ENCODE measurements around the gene LRPPRC. TPM values are rescaled to one million over a fixed set of nuclear protein-coding genes. Genes with fewer than 3 reads are reported as not detected.

Gene LRPPRC
- total and polyA plus RNA-seq, 2 donors from 2014 or later: 66.2 to 71.3 TPM

DNA sequence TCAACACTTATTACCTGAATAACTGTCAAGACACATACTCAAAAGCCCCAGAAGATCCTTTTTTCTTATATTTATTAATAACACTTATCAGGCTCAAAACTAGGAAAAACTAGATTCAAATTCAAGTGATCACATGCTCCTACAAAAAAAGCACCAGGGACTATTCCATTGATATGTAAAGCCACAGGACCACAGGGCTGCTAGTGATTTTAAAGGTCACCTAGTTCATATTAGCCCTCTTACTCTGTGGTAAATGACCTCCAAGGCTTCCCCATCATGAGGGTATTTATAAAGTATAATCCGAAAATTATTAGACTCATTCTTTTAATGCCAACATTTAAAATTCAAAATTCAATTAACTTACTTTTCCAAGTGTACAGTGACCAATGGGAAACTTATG is 52.5 kb downstream of the LRPPRC start:
- H3K36me3 ChIP-seq (ENCODE audit: control insufficient read depth in 2 of 3, insufficient read depth in 3 of 3, low read length in 3 of 3): peaks cover 0 to 35% (median 20%) of the 10 kb centered on the region in 3 donors
- H3K9me3 ChIP-seq (ENCODE audit: control insufficient read depth in 2 of 3, insufficient read depth in 1 of 3, low read length in 3 of 3): no peaks in the 10 kb centered on the region
- H3K9ac ChIP-seq (ENCODE audit: low read length in 3 of 3): no peak overlapping the region
- no peak overlapping the region for H3K4me3 ChIP-seq (ENCODE audit: low read length in 3 of 3)
- H3K27ac ChIP-seq (ENCODE audit: low read depth in 2 of 2, low read length in 2 of 2): no peak overlapping the region
- no peak for TF ChIP-seq CTCF (IDR thresholded peaks at IDR 0.05; ENCODE audit: borderline replicate concordance, extremely low read depth, insufficient read depth)
- intact Hi-C loops (cut with DNase I): no loop called here
- FAIRE-seq: no peak
- H3K4me1 ChIP-seq (ENCODE audit: control insufficient read depth in 2 of 3, insufficient read depth in 2 of 3, low read depth in 1 of 3, low read length in 3 of 3): no peaks in the 10 kb centered on the region
- H3K27me3 ChIP-seq (ENCODE audit: control insufficient read depth, insufficient read depth, low read length): no peaks in the 10 kb centered on the region
- no peak for DNase-seq

DNA sequence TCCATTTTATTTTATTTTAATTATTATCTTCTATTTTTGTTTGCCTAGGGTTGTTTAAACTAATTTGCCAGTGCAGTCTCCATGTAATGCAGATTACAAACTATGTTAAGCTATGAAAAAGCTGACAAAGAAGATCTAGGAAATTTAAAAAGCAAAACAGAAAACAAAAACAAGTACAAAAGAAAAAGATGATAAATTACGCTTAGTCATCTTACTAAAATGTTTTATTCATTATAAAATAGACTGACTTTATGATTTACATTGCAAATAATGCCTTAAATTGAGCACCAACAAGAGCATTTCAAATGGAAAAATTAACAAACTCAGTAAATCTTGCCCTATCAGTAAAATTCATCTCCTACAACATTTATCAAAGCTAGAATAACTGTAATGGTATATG is 52.9 kb downstream of the LRPPRC start:
- no peak overlapping the region for H3K4me3 ChIP-seq (ENCODE audit: low read length in 3 of 3)
- TF ChIP-seq CTCF (IDR thresholded peaks at IDR 0.05; ENCODE audit: borderline replicate concordance, extremely low read depth, insufficient read depth): no peak
- DNase-seq: no peak
- intact Hi-C loops (cut with DNase I): no loop called here
- peaks cover 0 to 31% (median 18%) of the 10 kb centered on the region in 3 donors for H3K36me3 ChIP-seq (ENCODE audit: control insufficient read depth in 2 of 3, insufficient read depth in 3 of 3, low read length in 3 of 3)
- H3K27ac ChIP-seq (ENCODE audit: low read depth in 2 of 2, low read length in 2 of 2): no peak overlapping the region
- H3K9ac ChIP-seq (ENCODE audit: low read length in 3 of 3): no peak overlapping the region
- no peaks in the 10 kb centered on the region for H3K4me1 ChIP-seq (ENCODE audit: control insufficient read depth in 2 of 3, insufficient read depth in 2 of 3, low read depth in 1 of 3, low read length in 3 of 3)
- H3K9me3 ChIP-seq (ENCODE audit: control insufficient read depth in 2 of 3, insufficient read depth in 1 of 3, low read length in 3 of 3): no peaks in the 10 kb centered on the region
- peak; percentile 77 for FAIRE-seq
- no peaks in the 10 kb centered on the region for H3K27me3 ChIP-seq (ENCODE audit: control insufficient read depth, insufficient read depth, low read length)

DNA sequence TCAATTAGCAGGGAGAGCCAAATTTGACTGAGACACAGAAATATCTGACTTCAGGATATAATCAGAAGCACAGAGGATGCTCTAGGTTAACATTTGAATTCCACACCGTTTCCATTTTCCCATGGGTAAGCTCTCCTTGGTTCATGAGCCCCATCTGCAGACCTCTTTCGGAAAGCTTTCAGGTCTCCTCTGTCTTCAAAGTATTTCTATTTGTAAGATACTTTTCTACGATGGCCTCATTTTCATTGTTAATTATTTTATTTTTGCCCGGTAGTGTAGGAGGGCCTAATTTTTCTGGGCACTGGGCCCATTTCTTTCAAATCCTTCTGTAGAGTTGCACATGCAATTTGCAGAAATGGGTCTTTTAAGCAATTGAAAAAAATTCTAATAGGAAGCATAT is 53.8 kb downstream of the LRPPRC start:
- Histone ChIP-seq H3K36me3 (ENCODE audit: control insufficient read depth in 2 of 3, insufficient read depth in 3 of 3, low read length in 3 of 3) (peaks cover 0 to 26% (median 18%) of the 10 kb centered on the region in 3 donors), H3K27ac (ENCODE audit: low read depth in 2 of 2, low read length in 2 of 2) (no peak overlapping the region), H3K4me3 (ENCODE audit: low read length in 3 of 3) (no peak overlapping the region), H3K4me1 (ENCODE audit: control insufficient read depth in 2 of 3, insufficient read depth in 2 of 3, low read depth in 1 of 3, low read length in 3 of 3) (no peaks in the 10 kb centered on the region), H3K9me3 (ENCODE audit: control insufficient read depth in 2 of 3, insufficient read depth in 1 of 3, low read length in 3 of 3) (no peaks in the 10 kb centered on the region), H3K27me3 (ENCODE audit: control insufficient read depth, insufficient read depth, low read length) (no peaks in the 10 kb centered on the region), H3K9ac (ENCODE audit: low read length in 3 of 3) (no peak overlapping the region)
- no peak for TF ChIP-seq CTCF (IDR thresholded peaks at IDR 0.05; ENCODE audit: borderline replicate concordance, extremely low read depth, insufficient read depth)
- DNase-seq (peak in 1 of 5 donors; percentile 0), FAIRE-seq (no peak)
- intact Hi-C loops (cut with DNase I): no loop called here

DNA sequence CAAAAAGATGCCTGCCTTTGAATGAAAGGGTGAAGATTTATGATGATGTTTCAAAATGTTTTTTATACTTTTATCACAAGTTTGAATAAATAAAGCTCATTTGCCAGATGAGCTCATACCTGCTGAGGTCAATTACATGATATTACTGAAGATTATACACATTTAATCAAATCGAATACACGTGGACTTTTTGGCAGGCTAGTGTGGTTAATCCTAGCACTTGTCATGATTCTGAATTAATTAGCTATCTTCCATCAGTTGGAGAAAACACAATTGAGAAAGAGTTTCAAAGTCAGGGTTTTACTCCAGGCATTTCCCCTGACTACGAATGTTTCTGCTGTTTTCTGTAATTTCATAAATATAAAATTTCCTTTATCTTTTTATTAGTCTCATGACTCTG is 54.4 kb downstream of the LRPPRC start:
- no peak for TF ChIP-seq CTCF (IDR thresholded peaks at IDR 0.05; ENCODE audit: borderline replicate concordance, extremely low read depth, insufficient read depth)
- FAIRE-seq: no peak
- intact Hi-C loops (cut with DNase I): no loop called here

More for the DNA sequence above, 54.4 kb downstream of the LRPPRC start:
- Histone ChIP-seq H3K27me3 (ENCODE audit: control insufficient read depth, insufficient read depth, low read length) (no peaks in the 10 kb centered on the region), H3K4me3 (ENCODE audit: low read length in 3 of 3) (no peak overlapping the region), H3K36me3 (ENCODE audit: control insufficient read depth in 2 of 3, insufficient read depth in 3 of 3, low read length in 3 of 3) (peaks cover 0 to 20% (median 14%) of the 10 kb centered on the region in 3 donors), H3K9me3 (ENCODE audit: control insufficient read depth in 2 of 3, insufficient read depth in 1 of 3, low read length in 3 of 3) (no peaks in the 10 kb centered on the region), H3K9ac (ENCODE audit: low read length in 3 of 3) (no peak overlapping the region), H3K4me1 (ENCODE audit: control insufficient read depth in 2 of 3, insufficient read depth in 2 of 3, low read depth in 1 of 3, low read length in 3 of 3) (no peaks in the 10 kb centered on the region), H3K27ac (ENCODE audit: low read depth in 2 of 2, low read length in 2 of 2) (no peak overlapping the region)
- DNase-seq: no peak

All from kidney (tissue), 14 donors.